SK-N-SH (cell line): ENCODE measurements around the gene SAMD8. TPM values are rescaled to one million over a fixed set of nuclear protein-coding genes. Genes with fewer than 3 reads are reported as not detected.

Source experiments
- CTCF ChIA-PET: fragments of 300-600, 350-600 bp; formaldehyde crosslinking; extraction: SDS; loops from one replicate; lab custom pipeline; 2021; lab: Yijun Ruan, JAX
- POLR2A ChIA-PET: fragments of 350-600 bp; sonication (Branson Sonifier 250); formaldehyde crosslinking; extraction: SDS; loops from one replicate; lab custom pipeline; 2020; ENCODE audit warnings: antibody characterized with exemption, inconsistent platforms; lab: Yijun Ruan, JAX
- DNase-seq: peaks from one replicate; pipeline ENCODE4 v3.0.0; 2012
- H2AFZ ChIP-seq: fragments of 200-600 bp; sonication (generic); 2 replicates; pipeline ENCODE4 v1.8.1; 2016; ENCODE audit warnings: antibody characterized with exemption, mild to moderate bottlenecking, low read depth
- H3F3A ChIP-seq: fragments of 200-600 bp; sonication (generic); replicated peaks from 2 replicates; pipeline ENCODE3; 2016; ENCODE audit warnings: antibody characterized with exemption, mild to moderate bottlenecking; ENCODE audit not compliant: insufficient read depth
- H3K27ac ChIP-seq, 2 experiments: fragments of 200-500 bp in 1 of 2; fragments of 200-600 bp in 1 of 2; sonication (Bioruptor generic) in 1 of 2; sonication (generic), shearing (Covaris generic) in 1 of 2; 2 replicates each; pipeline versions ENCODE4 v1.5.1 to v1.6.1; 2014 to 2016; ENCODE audit warnings: low read depth in 2 of 2, inconsistent platforms in 1 of 2, low read length in 1 of 2, mild to moderate bottlenecking in 1 of 2, mixed read lengths in 1 of 2
- H3K27me3 ChIP-seq: fragments of 200-600 bp; sonication (generic), shearing (Covaris generic); 2 replicates; pipeline ENCODE4 v1.6.1; 2016; ENCODE audit warnings: mixed run types; ENCODE audit not compliant: insufficient read depth
- H3K36me3 ChIP-seq, 2 experiments: fragments of 200-500 bp in 1 of 2; fragments of 200-600 bp in 1 of 2; sonication (Bioruptor generic) in 1 of 2; sonication (generic) in 1 of 2; replicated peaks in 1 of 2; 2 replicates each; pipeline versions ENCODE3 to v1.5.1; 2014 to 2016; ENCODE audit warnings: low read length in 1 of 2, mild to moderate bottlenecking in 1 of 2; ENCODE audit not compliant: insufficient read depth in 2 of 2, control insufficient read depth in 1 of 2
- H3K4me1 ChIP-seq, 2 experiments: fragments of 200-500 bp in 1 of 2; fragments of 200-600 bp in 1 of 2; sonication (Bioruptor generic) in 1 of 2; sonication (generic), shearing (Covaris generic) in 1 of 2; 2 replicates each; pipeline versions ENCODE4 v1.5.1 to v1.6.1; 2014 to 2016; ENCODE audit warnings: low read depth in 1 of 2, low read length in 1 of 2, mixed run types in 1 of 2; ENCODE audit not compliant: insufficient read depth in 2 of 2, control insufficient read depth in 1 of 2
- H3K4me2 ChIP-seq: fragments of 200-600 bp; sonication (generic), shearing (Covaris generic); 2 replicates; pipeline ENCODE4 v1.6.1; 2017; ENCODE audit warnings: mixed run types
- H3K4me3 ChIP-seq, 2 experiments: fragments of 200-500 bp in 1 of 2; fragments of 200-600 bp in 1 of 2; sonication (Bioruptor generic) in 1 of 2; sonication (generic), shearing (Covaris generic) in 1 of 2; 2 replicates each; pipeline versions ENCODE4 v1.5.1 to v1.8.1; 2014 to 2016; ENCODE audit warnings: low read depth in 2 of 2, inconsistent platforms in 1 of 2, low read length in 1 of 2, mild to moderate bottlenecking in 1 of 2, mixed read lengths in 1 of 2, moderate library complexity in 1 of 2
- H3K79me2 ChIP-seq: fragments of 200-600 bp; sonication (generic); 2 replicates; pipeline ENCODE4 v1.8.1; 2017; ENCODE audit warnings: mild to moderate bottlenecking; ENCODE audit not compliant: insufficient read depth
- H3K9ac ChIP-seq: fragments of 200-600 bp; sonication (generic); 2 replicates; pipeline ENCODE4 v1.6.1; 2017; ENCODE audit warnings: mixed run types
- H3K9me2 ChIP-seq: fragments of 200-600 bp; sonication (generic); 2 replicates; pipeline ENCODE4 v1.6.1; 2017; ENCODE audit warnings: mixed run types
- H3K9me3 ChIP-seq: fragments of 200-600 bp; sonication (generic); 2 replicates; pipeline ENCODE4 v1.6.1; 2017; ENCODE audit warnings: mixed run types, mild to moderate bottlenecking, moderate library complexity
- H4K20me1 ChIP-seq: fragments of 200-600 bp; sonication (generic); 2 replicates; pipeline ENCODE4 v1.6.1; 2017; ENCODE audit warnings: mild to moderate bottlenecking, mixed run types; ENCODE audit not compliant: insufficient read depth
- CHD2 ChIP-seq: fragments of 150-350 bp; IDR thresholded peaks from 2 replicates; pipeline ENCODE4 v1.6.1; 2018; ENCODE audit warnings: low read length; ENCODE audit not compliant: partially characterized antibody
- ELF1 ChIP-seq: IDR thresholded peaks from 2 replicates; pipeline ENCODE4 v1.4.0; 2012
- EZH2phosphoT487 ChIP-seq: fragments of 200-600 bp; sonication (generic); IDR thresholded peaks from 2 replicates; pipeline ENCODE4 v1.6.1; 2017; ENCODE audit warnings: low read depth, mixed run types, mild to moderate bottlenecking, antibody characterized with exemption, moderate library complexity, borderline replicate concordance
- FOSL2 ChIP-seq: IDR thresholded peaks from 2 replicates; pipeline ENCODE4 v1.4.0; 2012; ENCODE audit warnings: low read depth, mild to moderate bottlenecking, moderate library complexity, borderline replicate concordance
- FOXM1 ChIP-seq: IDR thresholded peaks from 2 replicates; pipeline ENCODE4 v1.4.0; 2012; ENCODE audit warnings: low read depth, mild to moderate bottlenecking
- GABPA ChIP-seq: IDR thresholded peaks from 2 replicates; pipeline ENCODE4 v1.4.0; 2012; ENCODE audit warnings: low read depth, mild to moderate bottlenecking
- GATA2 ChIP-seq: sonication (generic); formaldehyde crosslinking; IDR thresholded peaks from 2 replicates; pipeline ENCODE4 v1.5.0; 2020; ENCODE audit warnings: mild to moderate bottlenecking, missing genetic modification reagents
- MEF2A ChIP-seq: IDR thresholded peaks from 2 replicates; pipeline ENCODE4 v1.4.0; 2012; ENCODE audit warnings: low read depth, borderline replicate concordance
- NRF1 ChIP-seq: IDR thresholded peaks from 2 replicates; pipeline ENCODE4 v1.6.1; 2012; ENCODE audit warnings: low read depth, mild to moderate bottlenecking, low read length
- RAD21 ChIP-seq: IDR thresholded peaks from 2 replicates; pipeline ENCODE4 v1.6.1; 2012; ENCODE audit warnings: mild to moderate bottlenecking, low read length
- RXRA ChIP-seq: IDR thresholded peaks from 2 replicates; pipeline ENCODE4 v1.4.0; 2012; ENCODE audit warnings: low read depth, mild to moderate bottlenecking, borderline replicate concordance
- SIN3A ChIP-seq: IDR thresholded peaks from 2 replicates; pipeline ENCODE4 v1.6.1; 2012; ENCODE audit warnings: low read depth, mild to moderate bottlenecking, low read length, moderate library complexity, borderline replicate concordance
- TAF1 ChIP-seq: IDR thresholded peaks from 2 replicates; pipeline ENCODE4 v1.6.1; 2012; ENCODE audit warnings: low read depth, mild to moderate bottlenecking, low read length, moderate library complexity, borderline replicate concordance
- TCF12 ChIP-seq: IDR thresholded peaks from 2 replicates; pipeline ENCODE4 v1.4.0; 2012
- TEAD4 ChIP-seq: IDR thresholded peaks from 2 replicates; pipeline ENCODE4 v1.4.0; 2012; ENCODE audit warnings: mild to moderate bottlenecking, borderline replicate concordance; ENCODE audit not compliant: insufficient read depth
- WGBS: methylation state at CpG from one replicate; pipeline ENCODE4 v1.1.6; 2017; ENCODE audit warnings: low lambda C conversion rate; 5-methylcytosine and 5-hydroxymethylcytosine counted together
- polyA plus RNA-seq, 3 experiments: library from polyadenylated mRNA; depleted of rRNA; stranded (reverse); fragments of >200 nt; gene quantifications; 2 replicates each; pipeline ENCODE4 v1.2.3, GENCODE V29; 2012
- TF ChIP-seq, protein P1 (sequence below): fragments of 200-600 bp; sonication (generic); IDR thresholded peaks from 2 replicates; pipeline ENCODE4 v1.6.1; 2017; ENCODE audit warnings: antibody characterized with exemption, mild to moderate bottlenecking, moderate library complexity
- TF ChIP-seq, protein P2 (sequence below): IDR thresholded peaks from 2 replicates; pipeline ENCODE4; 2012
- TF ChIP-seq, protein P3 (sequence below): IDR thresholded peaks from 2 replicates; pipeline ENCODE4 v1.4.0; 2012; ENCODE audit warnings: low read depth, borderline replicate concordance

Gene SAMD8
- polyA plus RNA-seq, 1 of the 3 experiments (the other 2 are of a cell fraction): 9.7 TPM

DNA sequence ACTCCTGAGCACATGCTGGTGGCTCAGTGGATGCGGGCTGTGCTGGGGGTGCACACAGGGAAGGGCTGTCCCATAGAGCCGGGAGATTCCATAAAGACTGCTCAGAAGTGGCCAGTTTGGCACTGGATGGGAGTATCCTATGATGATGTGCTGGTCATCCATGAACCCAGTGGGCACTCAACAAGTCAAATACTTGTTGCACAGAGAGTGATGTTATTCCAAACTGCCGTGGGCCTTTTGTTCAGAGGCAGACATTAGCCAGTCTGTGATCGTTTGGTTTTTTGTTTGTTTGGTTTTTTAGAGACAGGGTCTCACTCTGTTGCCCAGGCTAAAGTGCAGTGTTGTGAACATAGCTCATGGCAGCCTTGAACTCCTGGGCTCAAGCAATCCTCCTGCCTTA, 30.9 kb upstream of the SAMD8 start:
- ChIA-PET CTCF (no interaction called here), POLR2A (no interaction called here)
- Histone ChIP-seq H3K9me2 (no peaks in the 10 kb centered on the region), H4K20me1 (no peaks in the 10 kb centered on the region), H3K79me2 (no peaks in the 10 kb centered on the region), H2AFZ (no peak overlapping the region), H3K27me3 (no peaks in the 10 kb centered on the region), H3K9me3 (no peaks in the 10 kb centered on the region), H3F3A (no peaks in the 10 kb centered on the region), H3K4me3 (no peak overlapping the region), H3K4me2 (no peak overlapping the region), H3K4me1 (peaks cover 0 to 9% of the 10 kb centered on the region in 2 experiments; a peak in 1 of 4 replicates), H3K27ac (no peak overlapping the region), H3K9ac (no peak overlapping the region), H3K36me3 (no peaks in the 10 kb centered on the region)
- DNase-seq: no peak
- TF ChIP-seq TCF12 (no peak), MEF2A (no peak), RXRA (no peak), CHD2 (no peak), GATA2 (CRISPR knock-in tag) (no peak)
- TF ChIP-seq, protein P1, sequence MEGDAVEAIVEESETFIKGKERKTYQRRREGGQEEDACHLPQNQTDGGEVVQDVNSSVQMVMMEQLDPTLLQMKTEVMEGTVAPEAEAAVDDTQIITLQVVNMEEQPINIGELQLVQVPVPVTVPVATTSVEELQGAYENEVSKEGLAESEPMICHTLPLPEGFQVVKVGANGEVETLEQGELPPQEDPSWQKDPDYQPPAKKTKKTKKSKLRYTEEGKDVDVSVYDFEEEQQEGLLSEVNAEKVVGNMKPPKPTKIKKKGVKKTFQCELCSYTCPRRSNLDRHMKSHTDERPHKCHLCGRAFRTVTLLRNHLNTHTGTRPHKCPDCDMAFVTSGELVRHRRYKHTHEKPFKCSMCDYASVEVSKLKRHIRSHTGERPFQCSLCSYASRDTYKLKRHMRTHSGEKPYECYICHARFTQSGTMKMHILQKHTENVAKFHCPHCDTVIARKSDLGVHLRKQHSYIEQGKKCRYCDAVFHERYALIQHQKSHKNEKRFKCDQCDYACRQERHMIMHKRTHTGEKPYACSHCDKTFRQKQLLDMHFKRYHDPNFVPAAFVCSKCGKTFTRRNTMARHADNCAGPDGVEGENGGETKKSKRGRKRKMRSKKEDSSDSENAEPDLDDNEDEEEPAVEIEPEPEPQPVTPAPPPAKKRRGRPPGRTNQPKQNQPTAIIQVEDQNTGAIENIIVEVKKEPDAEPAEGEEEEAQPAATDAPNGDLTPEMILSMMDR: no peak
- TF ChIP-seq, protein P2, sequence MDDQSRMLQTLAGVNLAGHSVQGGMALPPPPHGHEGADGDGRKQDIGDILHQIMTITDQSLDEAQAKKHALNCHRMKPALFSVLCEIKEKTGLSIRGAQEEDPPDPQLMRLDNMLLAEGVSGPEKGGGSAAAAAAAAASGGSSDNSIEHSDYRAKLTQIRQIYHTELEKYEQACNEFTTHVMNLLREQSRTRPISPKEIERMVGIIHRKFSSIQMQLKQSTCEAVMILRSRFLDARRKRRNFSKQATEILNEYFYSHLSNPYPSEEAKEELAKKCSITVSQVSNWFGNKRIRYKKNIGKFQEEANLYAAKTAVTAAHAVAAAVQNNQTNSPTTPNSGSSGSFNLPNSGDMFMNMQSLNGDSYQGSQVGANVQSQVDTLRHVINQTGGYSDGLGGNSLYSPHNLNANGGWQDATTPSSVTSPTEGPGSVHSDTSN: no peak
- 85% methylated on average over 4 of the region's 4 CpGs for WGBS

DNA sequence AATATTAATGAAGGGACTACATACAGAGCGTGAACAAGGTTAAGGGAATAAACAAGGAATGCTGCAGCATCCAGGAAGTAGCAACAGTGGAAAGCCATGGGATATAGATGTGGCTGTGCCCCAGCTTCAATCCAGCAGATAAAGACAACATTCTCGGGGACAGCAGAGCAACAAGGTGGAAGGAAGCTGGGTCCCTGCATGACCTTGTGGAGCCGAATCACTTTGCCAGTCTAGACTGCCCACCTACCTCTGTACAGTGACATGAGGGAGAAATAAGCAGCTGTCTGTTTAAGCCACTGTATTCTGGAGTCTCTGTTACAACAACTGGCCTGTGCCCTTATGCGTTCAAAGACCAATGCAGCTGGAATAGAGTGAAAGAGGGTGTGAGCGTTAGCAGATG, 30.1 kb upstream of the SAMD8 start:
- no peak for DNase-seq
- Histone ChIP-seq H3K9me3 (no peaks in the 10 kb centered on the region), H3K27me3 (no peaks in the 10 kb centered on the region), H3K36me3 (no peaks in the 10 kb centered on the region), H3K4me1 (peaks cover 0 to 9% of the 10 kb centered on the region in 2 experiments; a peak in 1 of 4 replicates), H4K20me1 (no peaks in the 10 kb centered on the region), H3K9me2 (no peaks in the 10 kb centered on the region), H3F3A (no peaks in the 10 kb centered on the region), H3K27ac (no peak overlapping the region), H3K79me2 (no peaks in the 10 kb centered on the region)
- WGBS: 72% methylated on average over 5 of the region's 5 CpGs
- ChIA-PET CTCF (interaction anchor here (1.1 to 1.4 kb wide), 2 partner anchors 14 to 18 kb away, joined by 3 to 5 read pairs; no protein-coding TSS in a partner anchor), POLR2A (no interaction called here)
- TF ChIP-seq SIN3A (no peak), RXRA (no peak), FOSL2 (no peak), RAD21 (no peak), GABPA (no peak), NRF1 (no peak), FOXM1 (no peak), ELF1 (no peak), EZH2phosphoT487 (no peak), TEAD4 (no peak), TAF1 (no peak)
- TF ChIP-seq, protein P3, sequence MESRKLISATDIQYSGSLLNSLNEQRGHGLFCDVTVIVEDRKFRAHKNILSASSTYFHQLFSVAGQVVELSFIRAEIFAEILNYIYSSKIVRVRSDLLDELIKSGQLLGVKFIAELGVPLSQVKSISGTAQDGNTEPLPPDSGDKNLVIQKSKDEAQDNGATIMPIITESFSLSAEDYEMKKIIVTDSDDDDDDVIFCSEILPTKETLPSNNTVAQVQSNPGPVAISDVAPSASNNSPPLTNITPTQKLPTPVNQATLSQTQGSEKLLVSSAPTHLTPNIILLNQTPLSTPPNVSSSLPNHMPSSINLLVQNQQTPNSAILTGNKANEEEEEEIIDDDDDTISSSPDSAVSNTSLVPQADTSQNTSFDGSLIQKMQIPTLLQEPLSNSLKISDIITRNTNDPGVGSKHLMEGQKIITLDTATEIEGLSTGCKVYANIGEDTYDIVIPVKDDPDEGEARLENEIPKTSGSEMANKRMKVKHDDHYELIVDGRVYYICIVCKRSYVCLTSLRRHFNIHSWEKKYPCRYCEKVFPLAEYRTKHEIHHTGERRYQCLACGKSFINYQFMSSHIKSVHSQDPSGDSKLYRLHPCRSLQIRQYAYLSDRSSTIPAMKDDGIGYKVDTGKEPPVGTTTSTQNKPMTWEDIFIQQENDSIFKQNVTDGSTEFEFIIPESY: no peak
- TF ChIP-seq, all 33 proteins: peak for 0
- H2AFZ ChIP-seq: no peak overlapping the region
- H3K4me2 ChIP-seq: no peak overlapping the region
- H3K4me3 ChIP-seq: no peak overlapping the region
- no peak overlapping the region for H3K9ac ChIP-seq
